K562 (cell line): ENCODE data around the gene RNU1-2. TPM values are rescaled to one million over a fixed set of nuclear protein-coding genes. Genes with fewer than 3 reads are reported as not detected.

Experiments
- BCOR ChIP-seq: fragments of 450-650 bp; IDR thresholded peaks from 2 replicates; pipeline ENCODE4 v1.6.1; 2016
- ESRRA ChIP-seq: fragments of 450-650 bp; IDR thresholded peaks from 2 replicates; pipeline ENCODE4 v1.6.1; 2014; ENCODE audit warnings: low read depth, mild to moderate bottlenecking, moderate library complexity, borderline replicate concordance
- GABPB2 ChIP-seq: fragments of 250-450 bp; sonication (Bioruptor Pico); conservative IDR thresholded peaks from 2 replicates; pipeline ENCODE4 v1.5.1; 2021; ENCODE audit warnings: mild to moderate bottlenecking
- HMG20B ChIP-seq: fragments of 250-450 bp; sonication (Bioruptor Pico); IDR thresholded peaks from 2 replicates; pipeline ENCODE4 v1.5.0; 2021; ENCODE audit warnings: mild to moderate bottlenecking
- HOXB6 ChIP-seq: fragments of 250-450 bp; sonication (Bioruptor Pico); IDR thresholded peaks from 2 replicates; pipeline ENCODE4 v1.5.1; 2022; ENCODE audit warnings: mild to moderate bottlenecking, borderline replicate concordance
- JUND ChIP-seq, 2 experiments: IDR thresholded peaks; 2 replicates in 1 of 2; 3 replicates in 1 of 2; pipeline ENCODE4 v1.6.1; 2011; ENCODE audit warnings: borderline replicate concordance in 2 of 2, low read depth in 2 of 2, low read length in 2 of 2, improper control_type of control experiment in 1 of 2, missing biosample characterization in 1 of 2, missing genetic modification characterization in 1 of 2, missing genetic modification reagents in 1 of 2
- NFATC3 ChIP-seq: fragments of 450-650 bp; IDR thresholded peaks from 2 replicates; pipeline ENCODE4 v1.6.1; 2017; ENCODE audit warnings: mild to moderate bottlenecking
- POLR2AphosphoS2 ChIP-seq: IDR thresholded peaks from 2 replicates; pipeline ENCODE4 v1.6.1; 2012; ENCODE audit warnings: low read length, improper control_type of control experiment
- PYGO2 ChIP-seq: fragments of 450-650 bp; IDR thresholded peaks from 2 replicates; pipeline ENCODE4 v1.6.1; 2016; ENCODE audit warnings: mild to moderate bottlenecking, missing genetic modification characterization, moderate library complexity, missing compliant biosample characterization
- TAF9B ChIP-seq: fragments of 450-650 bp; IDR thresholded peaks from 2 replicates; pipeline ENCODE4 v1.6.1; 2018; ENCODE audit warnings: mild to moderate bottlenecking; ENCODE audit not compliant: partially characterized antibody
- ZBTB1 ChIP-seq: sonication (generic); formaldehyde crosslinking; IDR thresholded peaks from 2 replicates; pipeline ENCODE4 v1.8.1; 2023; ENCODE audit warnings: missing genetic modification reagents, low read depth, mild to moderate bottlenecking, borderline replicate concordance
- ZNF134 ChIP-seq: fragments of 250-450 bp; sonication (Bioruptor Pico); conservative IDR thresholded peaks from 2 replicates; pipeline ENCODE4 v1.4.0; 2020
- ZNF717 ChIP-seq: fragments of 250-450 bp; sonication (Bioruptor Pico); IDR thresholded peaks from 2 replicates; pipeline ENCODE4 v1.5.0; 2021
- ZNF75A ChIP-seq: fragments of 450-650 bp; formaldehyde crosslinking; IDR thresholded peaks from 2 replicates; pipeline ENCODE4 v1.4.0; 2020; ENCODE audit warnings: mild to moderate bottlenecking
- polyA plus RNA-seq, 8 experiments: library from polyadenylated mRNA; depleted of rRNA in 4 of 8; stranded (reverse) in 5 of 8; unstranded in 3 of 8; fragments of >200 nt; fragmentation: Nextera tagmentation in 2 of 8; fragmentation: Illumina TruSeq in 1 of 8; extraction: Ambion mirVana in 2 of 8; extraction: Trizol in 1 of 8; gene quantifications; 2 replicates each; pipeline versions ENCODE4 v1.2.1 to v1.2.3, GENCODE V29; 2011 to 2014; ENCODE audit warnings: inconsistent platforms in 1 of 8, missing spikeins in 1 of 8
- total RNA-seq, 7 experiments: library from RNA; depleted of rRNA in 6 of 7; stranded (reverse); fragments of >200 nt in 6 of 7; fragmentation: Illumina TruSeq in 2 of 7; extraction: Trizol in 2 of 7; gene quantifications; 2 replicates each; pipeline versions ENCODE4 v1.2.1 to v1.2.3, GENCODE V29; 2011 to 2021; ENCODE audit warnings: low replicate concordance in 1 of 7
- TF ChIP-seq, protein P1 (sequence below): sonication (generic); formaldehyde crosslinking; IDR thresholded peaks from 2 replicates; pipeline ENCODE4 v1.8.0; 2022; ENCODE audit warnings: mild to moderate bottlenecking, missing genetic modification reagents
- TF ChIP-seq, protein P2 (sequence below): fragments of 250-450 bp; sonication (Bioruptor Pico); IDR thresholded peaks from 2 replicates; pipeline ENCODE4 v1.5.0; 2022; ENCODE audit warnings: mild to moderate bottlenecking
- TF ChIP-seq, protein P3 (sequence below), 2 experiments: fragments of 200-800 bp in 1 of 2; sonication (Bioruptor generic) in 1 of 2; sonication (generic) in 1 of 2; formaldehyde crosslinking in 1 of 2; IDR thresholded peaks in 1 of 2; conservative IDR thresholded peaks in 1 of 2; 2 replicates each; pipeline versions ENCODE4 v1.5.0 to v1.6.1; 2016 to 2020; ENCODE audit warnings: missing compliant biosample characterization in 1 of 2, missing genetic modification characterization in 1 of 2, missing genetic modification reagents in 1 of 2
- TF ChIP-seq, protein P4 (sequence below): fragments of 200-800 bp; sonication (Bioruptor generic); IDR thresholded peaks from 2 replicates; pipeline ENCODE4 v1.6.1; 2017; ENCODE audit warnings: missing genetic modification characterization, missing compliant biosample characterization
- TF ChIP-seq, protein P5 (sequence below), 2 experiments: fragments of 450-650 bp in 1 of 2; sonication (generic) in 1 of 2; formaldehyde crosslinking; conservative IDR thresholded peaks; 2 replicates each; pipeline versions ENCODE4 v1.4.0 to v1.8.1; 2020 to 2022; ENCODE audit warnings: mild to moderate bottlenecking in 1 of 2, missing genetic modification reagents in 1 of 2

RNU1-2 gene
- total and polyA plus RNA-seq, 9 of the 15 experiments (the other 6 are each of a cell fraction or from before 2014, with no cell fraction given): under 0.01 to 32,823 (median 2,538) TPM; not detected in 4

DNA sequence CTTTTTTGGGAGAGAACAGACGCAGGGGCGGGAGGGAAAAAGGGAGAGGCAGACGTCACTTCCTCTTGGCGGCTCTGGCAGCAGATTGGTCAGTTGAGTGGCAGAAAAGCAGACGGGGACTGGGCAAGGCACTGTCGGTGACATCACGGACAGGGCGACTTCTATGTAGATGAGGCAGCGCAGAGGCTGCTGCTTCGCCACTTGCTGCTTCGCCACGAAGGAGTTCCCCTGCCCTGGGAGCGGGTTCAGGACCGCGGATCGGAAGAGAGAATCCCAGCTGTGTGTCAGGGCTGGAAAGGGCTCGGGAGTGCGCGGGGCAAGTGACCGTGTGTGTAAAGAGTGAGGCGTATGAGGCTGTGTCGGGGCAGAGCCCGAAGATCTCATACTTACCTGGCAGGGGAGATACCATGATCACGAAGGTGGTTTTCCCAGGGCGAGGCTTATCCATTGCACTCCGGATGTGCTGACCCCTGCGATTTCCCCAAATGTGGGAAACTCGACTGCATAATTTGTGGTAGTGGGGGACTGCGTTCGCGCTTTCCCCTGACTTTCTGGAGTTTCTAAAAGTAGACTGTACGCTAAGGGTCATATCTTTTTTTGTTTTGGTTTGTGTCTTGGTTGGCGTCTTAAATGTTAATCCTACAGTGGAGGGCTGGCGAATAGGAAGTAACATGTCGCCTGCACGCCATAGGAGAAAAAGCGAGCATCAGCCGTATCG, at the start of gene RNU1-2 (continued):
- peak; percentile 96 for TF ChIP-seq HOXB6 (CRISPR knock-in tag)
- TF ChIP-seq ZNF75A: peak; percentile 62; the same call in 1 of the 2 replicates
- peak; percentile 95 for TF ChIP-seq TAF9B
- peak; percentile 96 for TF ChIP-seq HMG20B
- peak; percentile 76; the same call in 1 of the 2 replicates for TF ChIP-seq PYGO2
- TF ChIP-seq POLR2AphosphoS2: peak; percentile 98
- TF ChIP-seq JUND (IDR thresholded peaks at IDR 0.05; ENCODE audit: borderline replicate concordance, low read depth, low read length): peak; percentile 29
- TF ChIP-seq JUND (tag; IDR thresholded peaks at IDR 0.05; ENCODE audit: borderline replicate concordance, low read depth, low read length): peak; percentile 31; the same call in 1 of the 3 replicates
- TF ChIP-seq, protein P1, sequence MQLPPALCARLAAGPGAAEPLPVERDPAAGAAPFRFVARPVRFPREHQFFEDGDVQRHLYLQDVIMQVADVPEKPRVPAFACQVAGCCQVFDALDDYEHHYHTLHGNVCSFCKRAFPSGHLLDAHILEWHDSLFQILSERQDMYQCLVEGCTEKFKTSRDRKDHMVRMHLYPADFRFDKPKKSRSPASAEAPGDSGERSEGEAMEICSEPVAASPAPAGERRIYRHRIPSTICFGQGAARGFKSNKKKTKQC (CRISPR knock-in tag): peak; percentile 8; the same call in 1 of the 2 replicates
- TF ChIP-seq, protein P2, sequence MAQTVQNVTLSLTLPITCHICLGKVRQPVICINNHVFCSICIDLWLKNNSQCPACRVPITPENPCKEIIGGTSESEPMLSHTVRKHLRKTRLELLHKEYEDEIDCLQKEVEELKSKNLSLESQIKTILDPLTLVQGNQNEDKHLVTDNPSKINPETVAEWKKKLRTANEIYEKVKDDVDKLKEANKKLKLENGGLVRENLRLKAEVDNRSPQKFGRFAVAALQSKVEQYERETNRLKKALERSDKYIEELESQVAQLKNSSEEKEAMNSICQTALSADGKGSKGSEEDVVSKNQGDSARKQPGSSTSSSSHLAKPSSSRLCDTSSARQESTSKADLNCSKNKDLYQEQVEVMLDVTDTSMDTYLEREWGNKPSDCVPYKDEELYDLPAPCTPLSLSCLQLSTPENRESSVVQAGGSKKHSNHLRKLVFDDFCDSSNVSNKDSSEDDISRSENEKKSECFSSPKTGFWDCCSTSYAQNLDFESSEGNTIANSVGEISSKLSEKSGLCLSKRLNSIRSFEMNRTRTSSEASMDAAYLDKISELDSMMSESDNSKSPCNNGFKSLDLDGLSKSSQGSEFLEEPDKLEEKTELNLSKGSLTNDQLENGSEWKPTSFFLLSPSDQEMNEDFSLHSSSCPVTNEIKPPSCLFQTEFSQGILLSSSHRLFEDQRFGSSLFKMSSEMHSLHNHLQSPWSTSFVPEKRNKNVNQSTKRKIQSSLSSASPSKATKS (CRISPR knock-in tag): peak; percentile 84; the same call in 1 of the 2 replicates
- peak; percentile 75; the same call in 1 of the 2 replicates for TF ChIP-seq NFATC3
- TF ChIP-seq ZBTB1 (CRISPR knock-in tag): peak; percentile 86
- peak; percentile 93 for TF ChIP-seq ZNF717 (CRISPR knock-in tag)
- peak; percentile 95 for TF ChIP-seq GABPB2 (CRISPR knock-in tag)
- TF ChIP-seq, protein P3, sequence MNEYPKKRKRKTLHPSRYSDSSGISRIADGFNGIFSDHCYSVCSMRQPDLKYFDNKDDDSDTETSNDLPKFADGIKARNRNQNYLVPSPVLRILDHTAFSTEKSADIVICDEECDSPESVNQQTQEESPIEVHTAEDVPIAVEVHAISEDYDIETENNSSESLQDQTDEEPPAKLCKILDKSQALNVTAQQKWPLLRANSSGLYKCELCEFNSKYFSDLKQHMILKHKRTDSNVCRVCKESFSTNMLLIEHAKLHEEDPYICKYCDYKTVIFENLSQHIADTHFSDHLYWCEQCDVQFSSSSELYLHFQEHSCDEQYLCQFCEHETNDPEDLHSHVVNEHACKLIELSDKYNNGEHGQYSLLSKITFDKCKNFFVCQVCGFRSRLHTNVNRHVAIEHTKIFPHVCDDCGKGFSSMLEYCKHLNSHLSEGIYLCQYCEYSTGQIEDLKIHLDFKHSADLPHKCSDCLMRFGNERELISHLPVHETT (CRISPR knock-in tag; conservative IDR thresholded peaks at IDR 0.05 in 1 of 2, IDR thresholded peaks at IDR 0.05 in 1 of 2): 0 out of 4 replicates have a peak, but pooled peaks of 1 of the 2 experiments have one; percentile 54
- TF ChIP-seq BCOR: peak; percentile 46; the same call in 1 of the 2 replicates
- 0 out of 2 replicates have a peak, but pooled peaks have one; percentile 13 for TF ChIP-seq ZNF134
- TF ChIP-seq, protein P4, sequence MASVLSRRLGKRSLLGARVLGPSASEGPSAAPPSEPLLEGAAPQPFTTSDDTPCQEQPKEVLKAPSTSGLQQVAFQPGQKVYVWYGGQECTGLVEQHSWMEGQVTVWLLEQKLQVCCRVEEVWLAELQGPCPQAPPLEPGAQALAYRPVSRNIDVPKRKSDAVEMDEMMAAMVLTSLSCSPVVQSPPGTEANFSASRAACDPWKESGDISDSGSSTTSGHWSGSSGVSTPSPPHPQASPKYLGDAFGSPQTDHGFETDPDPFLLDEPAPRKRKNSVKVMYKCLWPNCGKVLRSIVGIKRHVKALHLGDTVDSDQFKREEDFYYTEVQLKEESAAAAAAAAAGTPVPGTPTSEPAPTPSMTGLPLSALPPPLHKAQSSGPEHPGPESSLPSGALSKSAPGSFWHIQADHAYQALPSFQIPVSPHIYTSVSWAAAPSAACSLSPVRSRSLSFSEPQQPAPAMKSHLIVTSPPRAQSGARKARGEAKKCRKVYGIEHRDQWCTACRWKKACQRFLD (CRISPR knock-in tag): peak; percentile 80; the same call in 1 of the 2 replicates
- TF ChIP-seq ESRRA: peak; percentile 13; the same call in 1 of the 2 replicates
- TF ChIP-seq, protein P5, sequence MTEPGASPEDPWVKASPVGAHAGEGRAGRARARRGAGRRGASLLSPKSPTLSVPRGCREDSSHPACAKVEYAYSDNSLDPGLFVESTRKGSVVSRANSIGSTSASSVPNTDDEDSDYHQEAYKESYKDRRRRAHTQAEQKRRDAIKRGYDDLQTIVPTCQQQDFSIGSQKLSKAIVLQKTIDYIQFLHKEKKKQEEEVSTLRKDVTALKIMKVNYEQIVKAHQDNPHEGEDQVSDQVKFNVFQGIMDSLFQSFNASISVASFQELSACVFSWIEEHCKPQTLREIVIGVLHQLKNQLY (CRISPR knock-in tag; conservative IDR thresholded peaks at IDR 0.05): peak in 1 of 2 experiments; percentile 97; a peak in 2 of 4 replicates
